Hepatocyte (in vitro differentiated cells): ENCODE measurements around the gene JARID2. TPM values are rescaled to one million over a fixed set of nuclear protein-coding genes. Genes with fewer than 3 reads are reported as not detected.
"Not testable (repeated sequence)": the region's sequence is repeated elsewhere in the genome, so short reads cannot be mapped to it uniquely, and the experiment has no call there.

Experiments
- DNase-seq: peaks from one replicate; pipeline ENCODE4 v3.0.0-alpha.2; 2016; ENCODE audit warnings: low spot score
- H2AFZ ChIP-seq: fragments of 200-600 bp; sonication (generic); 2 replicates; pipeline ENCODE4 v1.6.0; 2016; ENCODE audit warnings: antibody characterized with exemption, mild to moderate bottlenecking
- H3K27ac ChIP-seq: fragments of 200-600 bp; sonication (generic); 2 replicates; pipeline ENCODE4 v1.5.1; 2016; ENCODE audit warnings: mild to moderate bottlenecking
- H3K27me3 ChIP-seq: fragments of 200-600 bp; sonication (generic); 2 replicates; pipeline ENCODE4 v1.6.1; 2016
- H3K36me3 ChIP-seq: fragments of 200-600 bp; sonication (generic); replicated peaks from 2 replicates; pipeline ENCODE4 v1.5.1; 2016; ENCODE audit warnings: low read depth; ENCODE audit not compliant: insufficient read depth
- H3K4me1 ChIP-seq: fragments of 200-600 bp; sonication (generic); 2 replicates; pipeline ENCODE4 v1.5.1; 2016; ENCODE audit warnings: mild to moderate bottlenecking, moderate library complexity; ENCODE audit not compliant: insufficient read depth
- H3K4me2 ChIP-seq: fragments of 200-600 bp; sonication (generic); 2 replicates; pipeline ENCODE4 v1.6.0; 2016
- H3K4me3 ChIP-seq: fragments of 200-600 bp; sonication (generic); 2 replicates; pipeline ENCODE4 v1.5.1; 2016; ENCODE audit warnings: mild to moderate bottlenecking
- H3K79me2 ChIP-seq: fragments of 200-600 bp; sonication (generic); 2 replicates; pipeline ENCODE4 v1.6.0; 2017; ENCODE audit warnings: mild to moderate bottlenecking
- H3K9me2 ChIP-seq: fragments of 200-600 bp; sonication (generic); replicated peaks from 2 replicates; pipeline ENCODE4 v1.6.0; 2017; ENCODE audit warnings: mild to moderate bottlenecking; ENCODE audit not compliant: insufficient read depth
- H3K9me3 ChIP-seq: fragments of 200-600 bp; sonication (generic); 2 replicates; pipeline ENCODE4 v1.5.1; 2016; ENCODE audit warnings: low read depth, mild to moderate bottlenecking
- H4K20me1 ChIP-seq: fragments of 200-600 bp; sonication (generic); 2 replicates; pipeline ENCODE4 v1.6.0; 2016; ENCODE audit warnings: mild to moderate bottlenecking; ENCODE audit not compliant: insufficient read depth, poor library complexity, severe bottlenecking
- CTCF ChIP-seq: fragments of 200-600 bp; sonication (generic); IDR thresholded peaks from 2 replicates; pipeline ENCODE4 v1.5.1; 2016; ENCODE audit warnings: antibody characterized with exemption, mild to moderate bottlenecking; ENCODE audit not compliant: poor library complexity
- EZH2 ChIP-seq: fragments of 200-600 bp; sonication (generic); IDR thresholded peaks from 2 replicates; pipeline ENCODE4 v1.6.1; 2016; ENCODE audit warnings: antibody characterized with exemption, mild to moderate bottlenecking, borderline replicate concordance
- EZH2phosphoT487 ChIP-seq: fragments of 200-600 bp; sonication (generic); IDR thresholded peaks from one replicate; pipeline ENCODE4 v1.6.1; 2018; ENCODE audit warnings: antibody characterized with exemption, mild to moderate bottlenecking, low read depth, moderate library complexity; ENCODE audit not compliant: unreplicated experiment, severe bottlenecking
- WGBS: methylation state at CpG from one replicate; pipeline ENCODE4 v1.1.6; 2016; ENCODE audit warnings: low lambda C conversion rate; ENCODE audit errors: missing lambda C conversion rate; 5-methylcytosine and 5-hydroxymethylcytosine counted together
- polyA plus RNA-seq: library from polyadenylated mRNA; unstranded; fragments of >200 nt; fragmentation: Nextera tagmentation; extraction: Ambion mirVana; gene quantifications from 2 replicates; pipeline ENCODE4 v1.2.1, GENCODE V29; 2016
- total RNA-seq: library from RNA; depleted of rRNA; stranded (reverse); fragments of >200 nt; gene quantifications from 2 replicates; pipeline ENCODE4 v1.2.3, GENCODE V29; 2014

Gene JARID2
- total and polyA plus RNA-seq, 2 experiments from 2014 or later: 4.6 to 11.6 TPM

GRCh38 chr6:15288856-15289255 lies 43.0 kb downstream of the JARID2 start:
- H3K27me3 ChIP-seq: no peaks in the 10 kb centered on the region
- peaks cover 3% of the 10 kb centered on the region for H4K20me1 ChIP-seq
- no peaks in the 10 kb centered on the region for H3K4me1 ChIP-seq
- H3K79me2 ChIP-seq: peaks cover 98% of the 10 kb centered on the region
- H3K4me2 ChIP-seq: no peak overlapping the region
- no peak overlapping the region for H2AFZ ChIP-seq
- no peaks in the 10 kb centered on the region for H3K9me3 ChIP-seq
- H3K9me2 ChIP-seq: no peaks in the 10 kb centered on the region
- TF ChIP-seq EZH2phosphoT487: no peak
- TF ChIP-seq EZH2: no peak
- TF ChIP-seq CTCF: no peak
- no peak for DNase-seq
- 90% methylated on average over 8 of the region's 8 CpGs for WGBS
- H3K4me3 ChIP-seq: no peak overlapping the region
- H3K27ac ChIP-seq: no peak overlapping the region
- no peaks in the 10 kb centered on the region for H3K36me3 ChIP-seq

- not testable (repeated sequence) for H3K4me2 ChIP-seq, H3K36me3 ChIP-seq, H3K27ac ChIP-seq, H3K4me1 ChIP-seq, DNase-seq, H3K27me3 ChIP-seq, H2AFZ ChIP-seq, H3K4me3 ChIP-seq, H3K9me2 ChIP-seq, H3K9me3 ChIP-seq, H4K20me1 ChIP-seq
- H3K79me2 ChIP-seq: peaks cover 98% of the 10 kb centered on the region
- 77% methylated on average over 7 of the region's 7 CpGs for WGBS
Measured at GRCh38 chr6:15289456-15289855, 43.6 kb downstream of the JARID2 start.

- Histone ChIP-seq H3K4me3 (no peak overlapping the region), H3K79me2 (peaks cover 97% of the 10 kb centered on the region), H4K20me1 (peaks cover 3% of the 10 kb centered on the region), H3K27me3 (no peaks in the 10 kb centered on the region), H3K36me3 (no peaks in the 10 kb centered on the region), H3K9me2 (no peaks in the 10 kb centered on the region), H3K27ac (no peak overlapping the region), H3K9me3 (no peaks in the 10 kb centered on the region), H2AFZ (no peak overlapping the region), H3K4me2 (no peak overlapping the region), H3K4me1 (no peaks in the 10 kb centered on the region)
- TF ChIP-seq EZH2phosphoT487 (no peak), CTCF (no peak), EZH2 (no peak)
- 87% methylated on average over 2 of the region's 2 CpGs for WGBS
- no peak for DNase-seq
Measured at GRCh38 chr6:15290067-15290680, 44.3 kb downstream of the JARID2 start.

- no peak for TF ChIP-seq EZH2
- TF ChIP-seq EZH2phosphoT487: no peak
- TF ChIP-seq CTCF: no peak
- Histone ChIP-seq H3K4me1 (no peaks in the 10 kb centered on the region), H3K4me2 (no peak overlapping the region), H2AFZ (no peak overlapping the region), H3K9me2 (no peaks in the 10 kb centered on the region), H3K27me3 (no peaks in the 10 kb centered on the region), H3K9me3 (no peaks in the 10 kb centered on the region), H3K36me3 (no peaks in the 10 kb centered on the region), H4K20me1 (peaks cover 3% of the 10 kb centered on the region), H3K4me3 (no peak overlapping the region), H3K27ac (no peak overlapping the region), H3K79me2 (peaks cover 97% of the 10 kb centered on the region)
- 84% methylated on average over 13 of the region's 13 CpGs for WGBS
- no peak for DNase-seq
Measured at GRCh38 chr6:15290962-15291704, 45.3 kb downstream of the JARID2 start.
